ENCODE measurements around the gene CECR2.

CECR2 gene

GRCh38 chr22:17592201-17592600 lies 222.9 kb downstream of the CECR2 start:
- H2BK5ac ChIP-seq (ENCODE audit: low read depth, low read length, poor library complexity): no peak overlapping the region
- no peak overlapping the region for H2AFZ ChIP-seq (ENCODE audit: insufficient read depth, low read length, poor library complexity)
- no peak overlapping the region for H3K23ac ChIP-seq (ENCODE audit: low read length)
- no peak for DNase-seq
- H2BK12ac ChIP-seq (ENCODE audit: low read length): no peak overlapping the region
- H2AK5ac ChIP-seq (ENCODE audit: low read length): no peak overlapping the region
- no peak overlapping the region for H3K27ac ChIP-seq (ENCODE audit: low read depth, low read length)
- no peak overlapping the region for H4K12ac ChIP-seq (ENCODE audit: low read depth, low read length)
- peaks cover 42 to 63% of the 10 kb centered on the region in 2 experiments for H3K36me3 ChIP-seq (ENCODE audit: control insufficient read depth in 1 of 2, insufficient read depth in 2 of 2, low read length in 2 of 2)
- no peak overlapping the region for H3K4me3 ChIP-seq (ENCODE audit: low read depth, low read length)
- H4K91ac ChIP-seq (ENCODE audit: low read depth, low read length): no peak overlapping the region
- no peaks in the 10 kb centered on the region for H3K9me3 ChIP-seq (ENCODE audit: insufficient read depth, low read depth, low read length)
- no CpG with 5 or more reads among the region's 5 CpGs for WGBS (ENCODE audit: extremely low coverage, insufficient coverage, insufficient read length)
- no peak overlapping the region for H3K4me2 ChIP-seq (ENCODE audit: low read length)
- no peak overlapping the region for H3K14ac ChIP-seq (ENCODE audit: low read length)
- no peaks in the 10 kb centered on the region for H3K4me1 ChIP-seq (ENCODE audit: control insufficient read depth in 1 of 2, insufficient read depth in 2 of 2, low read length in 2 of 2)
- H2BK120ac ChIP-seq (ENCODE audit: insufficient read depth, low read length, poor library complexity): no peak overlapping the region
- no peaks in the 10 kb centered on the region for H3K79me1 ChIP-seq (ENCODE audit: low read length)
- no peak overlapping the region for H3K18ac ChIP-seq (ENCODE audit: low read length)
- no peak overlapping the region for H4K8ac ChIP-seq (ENCODE audit: low read depth, low read length)
- H3K79me2 ChIP-seq (ENCODE audit: control insufficient read depth, insufficient read depth, low read length, poor library complexity): no peaks in the 10 kb centered on the region
- H3K27me3 ChIP-seq (ENCODE audit: insufficient read depth, low read length): no peaks in the 10 kb centered on the region
- no peak overlapping the region for H3K9ac ChIP-seq (ENCODE audit: low read length)
- no peak overlapping the region for H3K4ac ChIP-seq (ENCODE audit: low read depth, low read length)

- Histone ChIP-seq H3K4me2 (ENCODE audit: low read length) (no peak overlapping the region), H3K79me2 (ENCODE audit: control insufficient read depth, insufficient read depth, low read length, poor library complexity) (no peaks in the 10 kb centered on the region), H3K27ac (ENCODE audit: low read depth, low read length) (no peak overlapping the region), H3K4me1 (ENCODE audit: control insufficient read depth in 1 of 2, insufficient read depth in 2 of 2, low read length in 2 of 2) (peaks cover 2 to 9% of the 10 kb centered on the region in 2 experiments), H3K79me1 (ENCODE audit: low read length) (no peaks in the 10 kb centered on the region), H3K27me3 (ENCODE audit: insufficient read depth, low read length) (no peaks in the 10 kb centered on the region), H4K12ac (ENCODE audit: low read depth, low read length) (no peak overlapping the region), H3K9me3 (ENCODE audit: insufficient read depth, low read depth, low read length) (no peaks in the 10 kb centered on the region), H3K9ac (ENCODE audit: low read length) (no peak overlapping the region), H3K18ac (ENCODE audit: low read length) (no peak overlapping the region), H3K4me3 (ENCODE audit: low read depth, low read length) (no peak overlapping the region), H3K14ac (ENCODE audit: low read length) (no peak overlapping the region), H3K23ac (ENCODE audit: low read length) (no peak overlapping the region), H2BK12ac (ENCODE audit: low read length) (no peak overlapping the region), H2AFZ (ENCODE audit: insufficient read depth, low read length, poor library complexity) (no peak overlapping the region), H4K8ac (ENCODE audit: low read depth, low read length) (no peak overlapping the region), H3K4ac (ENCODE audit: low read depth, low read length) (no peak overlapping the region), H2BK5ac (ENCODE audit: low read depth, low read length, poor library complexity) (no peak overlapping the region), H2AK5ac (ENCODE audit: low read length) (no peak overlapping the region), H2BK120ac (ENCODE audit: insufficient read depth, low read length, poor library complexity) (no peak overlapping the region), H4K91ac (ENCODE audit: low read depth, low read length) (no peak overlapping the region), H3K36me3 (ENCODE audit: control insufficient read depth in 1 of 2, insufficient read depth in 2 of 2, low read length in 2 of 2) (peaks cover 46 to 62% of the 10 kb centered on the region in 2 experiments)
- no CpG with 5 or more reads among the region's 6 CpGs for WGBS (ENCODE audit: extremely low coverage, insufficient coverage, insufficient read length)
- no peak for DNase-seq
Measured at GRCh38 chr22:17596226-17596625, 227.0 kb downstream of the CECR2 start.

- no peak overlapping the region for H4K12ac ChIP-seq (ENCODE audit: low read depth, low read length)
- H2AK5ac ChIP-seq (ENCODE audit: low read length): no peak overlapping the region
- peaks cover 3 to 12% of the 10 kb centered on the region in 2 experiments for H3K4me1 ChIP-seq (ENCODE audit: control insufficient read depth in 1 of 2, insufficient read depth in 2 of 2, low read length in 2 of 2)
- H2BK12ac ChIP-seq (ENCODE audit: low read length): no peak overlapping the region
- no peak overlapping the region for H3K18ac ChIP-seq (ENCODE audit: low read length)
- no peak overlapping the region for H4K8ac ChIP-seq (ENCODE audit: low read depth, low read length)
- H3K4me2 ChIP-seq (ENCODE audit: low read length): no peak overlapping the region
- no peak overlapping the region for H3K4me3 ChIP-seq (ENCODE audit: low read depth, low read length)
- no peak overlapping the region for H2BK120ac ChIP-seq (ENCODE audit: insufficient read depth, low read length, poor library complexity)
- H3K36me3 ChIP-seq (ENCODE audit: control insufficient read depth in 1 of 2, insufficient read depth in 2 of 2, low read length in 2 of 2): peaks cover 39 to 54% of the 10 kb centered on the region in 2 experiments
- no CpG with 5 or more reads among the region's 2 CpGs for WGBS (ENCODE audit: extremely low coverage, insufficient coverage, insufficient read length)
- no peak overlapping the region for H3K9ac ChIP-seq (ENCODE audit: low read length)
- H3K9me3 ChIP-seq (ENCODE audit: insufficient read depth, low read depth, low read length): no peaks in the 10 kb centered on the region
- H3K27me3 ChIP-seq (ENCODE audit: insufficient read depth, low read length): no peaks in the 10 kb centered on the region
- H4K91ac ChIP-seq (ENCODE audit: low read depth, low read length): no peak overlapping the region
- no peak overlapping the region for H2AFZ ChIP-seq (ENCODE audit: insufficient read depth, low read length, poor library complexity)
- no peak overlapping the region for H3K4ac ChIP-seq (ENCODE audit: low read depth, low read length)
- DNase-seq: peak in 1 of 2 donors; percentile 44
- H3K79me1 ChIP-seq (ENCODE audit: low read length): no peaks in the 10 kb centered on the region
- no peak overlapping the region for H3K14ac ChIP-seq (ENCODE audit: low read length)
- H3K23ac ChIP-seq (ENCODE audit: low read length): no peak overlapping the region
- no peak overlapping the region for H3K27ac ChIP-seq (ENCODE audit: low read depth, low read length)
- H2BK5ac ChIP-seq (ENCODE audit: low read depth, low read length, poor library complexity): no peak overlapping the region
- no peaks in the 10 kb centered on the region for H3K79me2 ChIP-seq (ENCODE audit: control insufficient read depth, insufficient read depth, low read length, poor library complexity)
Measured at GRCh38 chr22:17597217-17597616, 228.0 kb downstream of the CECR2 start.

- no peak overlapping the region for H3K18ac ChIP-seq (ENCODE audit: low read length)
- no CpG with 5 or more reads among the region's 4 CpGs for WGBS (ENCODE audit: extremely low coverage, insufficient coverage, insufficient read length)
- H4K91ac ChIP-seq (ENCODE audit: low read depth, low read length): no peak overlapping the region
- H3K79me2 ChIP-seq (ENCODE audit: control insufficient read depth, insufficient read depth, low read length, poor library complexity): no peaks in the 10 kb centered on the region
- H2BK5ac ChIP-seq (ENCODE audit: low read depth, low read length, poor library complexity): no peak overlapping the region
- H3K4ac ChIP-seq (ENCODE audit: low read depth, low read length): no peak overlapping the region
- no peak overlapping the region for H3K4me3 ChIP-seq (ENCODE audit: low read depth, low read length)
- H3K14ac ChIP-seq (ENCODE audit: low read length): no peak overlapping the region
- no peak overlapping the region for H2AFZ ChIP-seq (ENCODE audit: insufficient read depth, low read length, poor library complexity)
- peaks cover 3 to 12% of the 10 kb centered on the region in 2 experiments for H3K4me1 ChIP-seq (ENCODE audit: control insufficient read depth in 1 of 2, insufficient read depth in 2 of 2, low read length in 2 of 2)
- no peak overlapping the region for H3K23ac ChIP-seq (ENCODE audit: low read length)
- H3K79me1 ChIP-seq (ENCODE audit: low read length): no peaks in the 10 kb centered on the region
- no peak overlapping the region for H4K8ac ChIP-seq (ENCODE audit: low read depth, low read length)
- no peak overlapping the region for H3K27ac ChIP-seq (ENCODE audit: low read depth, low read length)
- H3K36me3 ChIP-seq (ENCODE audit: control insufficient read depth in 1 of 2, insufficient read depth in 2 of 2, low read length in 2 of 2): peaks cover 30 to 45% of the 10 kb centered on the region in 2 experiments
- H3K9me3 ChIP-seq (ENCODE audit: insufficient read depth, low read depth, low read length): no peaks in the 10 kb centered on the region
- H2BK12ac ChIP-seq (ENCODE audit: low read length): no peak overlapping the region
- H4K12ac ChIP-seq (ENCODE audit: low read depth, low read length): no peak overlapping the region
- no peak overlapping the region for H2AK5ac ChIP-seq (ENCODE audit: low read length)
- H3K27me3 ChIP-seq (ENCODE audit: insufficient read depth, low read length): no peaks in the 10 kb centered on the region
- no peak overlapping the region for H3K9ac ChIP-seq (ENCODE audit: low read length)
- no peak for DNase-seq
- H2BK120ac ChIP-seq (ENCODE audit: insufficient read depth, low read length, poor library complexity): no peak overlapping the region
- H3K4me2 ChIP-seq (ENCODE audit: low read length): no peak overlapping the region
Measured at GRCh38 chr22:17598318-17598717, 229.1 kb downstream of the CECR2 start.
